SK-N-SH (cell line): ENCODE measurements around the gene IL18RAP. TPM values are rescaled to one million over a fixed set of nuclear protein-coding genes. Genes with fewer than 3 reads are reported as not detected.

ENCODE experiments used
- CTCF ChIA-PET: fragments of 300-600, 350-600 bp; formaldehyde crosslinking; extraction: SDS; loops from one replicate; lab custom pipeline; 2021; lab: Yijun Ruan, JAX
- POLR2A ChIA-PET: fragments of 350-600 bp; sonication (Branson Sonifier 250); formaldehyde crosslinking; extraction: SDS; loops from one replicate; lab custom pipeline; 2020; ENCODE audit warnings: antibody characterized with exemption, inconsistent platforms; lab: Yijun Ruan, JAX
- DNase-seq: peaks from one replicate; pipeline ENCODE4 v3.0.0; 2012
- H2AFZ ChIP-seq: fragments of 200-600 bp; sonication (generic); 2 replicates; pipeline ENCODE4 v1.8.1; 2016; ENCODE audit warnings: antibody characterized with exemption, mild to moderate bottlenecking, low read depth
- H3F3A ChIP-seq: fragments of 200-600 bp; sonication (generic); replicated peaks from 2 replicates; pipeline ENCODE3; 2016; ENCODE audit warnings: antibody characterized with exemption, mild to moderate bottlenecking; ENCODE audit not compliant: insufficient read depth
- H3K27ac ChIP-seq, 2 experiments: fragments of 200-500 bp in 1 of 2; fragments of 200-600 bp in 1 of 2; sonication (Bioruptor generic) in 1 of 2; sonication (generic), shearing (Covaris generic) in 1 of 2; 2 replicates each; pipeline versions ENCODE4 v1.5.1 to v1.6.1; 2014 to 2016; ENCODE audit warnings: low read depth in 2 of 2, inconsistent platforms in 1 of 2, low read length in 1 of 2, mild to moderate bottlenecking in 1 of 2, mixed read lengths in 1 of 2
- H3K27me3 ChIP-seq: fragments of 200-600 bp; sonication (generic), shearing (Covaris generic); 2 replicates; pipeline ENCODE4 v1.6.1; 2016; ENCODE audit warnings: mixed run types; ENCODE audit not compliant: insufficient read depth
- H3K36me3 ChIP-seq, 2 experiments: fragments of 200-500 bp in 1 of 2; fragments of 200-600 bp in 1 of 2; sonication (Bioruptor generic) in 1 of 2; sonication (generic) in 1 of 2; replicated peaks in 1 of 2; 2 replicates each; pipeline versions ENCODE3 to v1.5.1; 2014 to 2016; ENCODE audit warnings: low read length in 1 of 2, mild to moderate bottlenecking in 1 of 2; ENCODE audit not compliant: insufficient read depth in 2 of 2, control insufficient read depth in 1 of 2
- H3K4me1 ChIP-seq, 2 experiments: fragments of 200-500 bp in 1 of 2; fragments of 200-600 bp in 1 of 2; sonication (Bioruptor generic) in 1 of 2; sonication (generic), shearing (Covaris generic) in 1 of 2; 2 replicates each; pipeline versions ENCODE4 v1.5.1 to v1.6.1; 2014 to 2016; ENCODE audit warnings: low read depth in 1 of 2, low read length in 1 of 2, mixed run types in 1 of 2; ENCODE audit not compliant: insufficient read depth in 2 of 2, control insufficient read depth in 1 of 2
- H3K4me2 ChIP-seq: fragments of 200-600 bp; sonication (generic), shearing (Covaris generic); 2 replicates; pipeline ENCODE4 v1.6.1; 2017; ENCODE audit warnings: mixed run types
- H3K4me3 ChIP-seq, 2 experiments: fragments of 200-500 bp in 1 of 2; fragments of 200-600 bp in 1 of 2; sonication (Bioruptor generic) in 1 of 2; sonication (generic), shearing (Covaris generic) in 1 of 2; 2 replicates each; pipeline versions ENCODE4 v1.5.1 to v1.8.1; 2014 to 2016; ENCODE audit warnings: low read depth in 2 of 2, inconsistent platforms in 1 of 2, low read length in 1 of 2, mild to moderate bottlenecking in 1 of 2, mixed read lengths in 1 of 2, moderate library complexity in 1 of 2
- H3K79me2 ChIP-seq: fragments of 200-600 bp; sonication (generic); 2 replicates; pipeline ENCODE4 v1.8.1; 2017; ENCODE audit warnings: mild to moderate bottlenecking; ENCODE audit not compliant: insufficient read depth
- H3K9ac ChIP-seq: fragments of 200-600 bp; sonication (generic); 2 replicates; pipeline ENCODE4 v1.6.1; 2017; ENCODE audit warnings: mixed run types
- H3K9me2 ChIP-seq: fragments of 200-600 bp; sonication (generic); 2 replicates; pipeline ENCODE4 v1.6.1; 2017; ENCODE audit warnings: mixed run types
- H3K9me3 ChIP-seq: fragments of 200-600 bp; sonication (generic); 2 replicates; pipeline ENCODE4 v1.6.1; 2017; ENCODE audit warnings: mixed run types, mild to moderate bottlenecking, moderate library complexity
- H4K20me1 ChIP-seq: fragments of 200-600 bp; sonication (generic); 2 replicates; pipeline ENCODE4 v1.6.1; 2017; ENCODE audit warnings: mild to moderate bottlenecking, mixed run types; ENCODE audit not compliant: insufficient read depth
- CHD2 ChIP-seq: fragments of 150-350 bp; IDR thresholded peaks from 2 replicates; pipeline ENCODE4 v1.6.1; 2018; ENCODE audit warnings: low read length; ENCODE audit not compliant: partially characterized antibody
- EP300 ChIP-seq, 2 experiments: IDR thresholded peaks; 2 replicates each; pipeline versions ENCODE4 v1.4.0 to v1.6.1; 2012; ENCODE audit warnings: borderline replicate concordance in 1 of 2, low read depth in 1 of 2, low read length in 1 of 2
- FOXJ3 ChIP-seq: sonication (generic); formaldehyde crosslinking; IDR thresholded peaks from 2 replicates; pipeline ENCODE4 v1.5.1; 2020; ENCODE audit warnings: mild to moderate bottlenecking, missing genetic modification reagents
- FOXM1 ChIP-seq: IDR thresholded peaks from 2 replicates; pipeline ENCODE4 v1.4.0; 2012; ENCODE audit warnings: low read depth, mild to moderate bottlenecking
- MAX ChIP-seq: IDR thresholded peaks from 2 replicates; pipeline ENCODE4 v1.4.0; 2012; ENCODE audit warnings: low read depth
- MEF2A ChIP-seq: IDR thresholded peaks from 2 replicates; pipeline ENCODE4 v1.4.0; 2012; ENCODE audit warnings: low read depth, borderline replicate concordance
- MXI1 ChIP-seq: IDR thresholded peaks from 2 replicates; pipeline ENCODE4 v1.6.1; 2012; ENCODE audit warnings: mild to moderate bottlenecking, low read depth, low read length, improper control_type of control experiment
- NFIC ChIP-seq: IDR thresholded peaks from 2 replicates; pipeline ENCODE4 v1.4.0; 2012; ENCODE audit warnings: borderline replicate concordance
- RCOR1 ChIP-seq: fragments of 150-350 bp; IDR thresholded peaks from 2 replicates; pipeline ENCODE4 v1.6.1; 2017; ENCODE audit warnings: antibody characterized with exemption, low read length
- SMC3 ChIP-seq: IDR thresholded peaks from 2 replicates; pipeline ENCODE4 v1.6.1; 2012; ENCODE audit warnings: low read depth, low read length, improper control_type of control experiment
- TAF1 ChIP-seq: IDR thresholded peaks from 2 replicates; pipeline ENCODE4 v1.6.1; 2012; ENCODE audit warnings: low read depth, mild to moderate bottlenecking, low read length, moderate library complexity, borderline replicate concordance
- USF2 ChIP-seq: fragments of 150-350 bp; IDR thresholded peaks from 2 replicates; pipeline ENCODE4 v1.6.1; 2017; ENCODE audit warnings: antibody characterized with exemption, low read length, low read depth, borderline replicate concordance
- WGBS: methylation state at CpG from one replicate; pipeline ENCODE4 v1.1.6; 2017; ENCODE audit warnings: low lambda C conversion rate; 5-methylcytosine and 5-hydroxymethylcytosine counted together
- polyA plus RNA-seq, 3 experiments: library from polyadenylated mRNA; depleted of rRNA; stranded (reverse); fragments of >200 nt; gene quantifications; 2 replicates each; pipeline ENCODE4 v1.2.3, GENCODE V29; 2012
- TF ChIP-seq, protein P1 (sequence below): IDR thresholded peaks from 2 replicates; pipeline ENCODE4 v1.6.1; 2012; ENCODE audit warnings: mild to moderate bottlenecking, low read depth, low read length, moderate library complexity
- TF ChIP-seq, protein P2 (sequence below): fragments of 150-350 bp; IDR thresholded peaks from 2 replicates; pipeline ENCODE4 v1.6.1; 2016; ENCODE audit warnings: mild to moderate bottlenecking, low read depth, low read length
- TF ChIP-seq, protein P3 (sequence below): fragments of 200-600 bp; sonication (generic); IDR thresholded peaks from 2 replicates; pipeline ENCODE4 v1.6.1; 2017; ENCODE audit warnings: antibody characterized with exemption, mild to moderate bottlenecking, moderate library complexity

Gene IL18RAP
- polyA plus RNA-seq, 1 of the 3 experiments (the other 2 are of a cell fraction), result not detected

- H2AFZ ChIP-seq, result no peak overlapping the region
- POLR2A ChIA-PET, result no interaction called here
- peaks cover 9% of the 10 kb centered on the region for H3K27me3 ChIP-seq
- H3K4me3 ChIP-seq, result no peak overlapping the region
- no peaks in the 10 kb centered on the region for H4K20me1 ChIP-seq
- no peak overlapping the region for H3K9ac ChIP-seq
- H3K9me3 ChIP-seq, result peaks cover 6% of the 10 kb centered on the region; the same call in 1 of the 2 replicates
- H3K4me2 ChIP-seq, result no peak overlapping the region
- H3K4me1 ChIP-seq, result no peaks in the 10 kb centered on the region
- CTCF ChIA-PET, result interaction anchor here (1.2 to 3.0 kb wide), 2 partner anchors 12 to 45 kb away, joined by 4 to 12 read pairs; partner anchors contain the start of gene SLC9A4
- H3K36me3 ChIP-seq, result no peaks in the 10 kb centered on the region
- H3K79me2 ChIP-seq, result no peaks in the 10 kb centered on the region
- DNase-seq, result no peak
- TF ChIP-seq, protein P1, sequence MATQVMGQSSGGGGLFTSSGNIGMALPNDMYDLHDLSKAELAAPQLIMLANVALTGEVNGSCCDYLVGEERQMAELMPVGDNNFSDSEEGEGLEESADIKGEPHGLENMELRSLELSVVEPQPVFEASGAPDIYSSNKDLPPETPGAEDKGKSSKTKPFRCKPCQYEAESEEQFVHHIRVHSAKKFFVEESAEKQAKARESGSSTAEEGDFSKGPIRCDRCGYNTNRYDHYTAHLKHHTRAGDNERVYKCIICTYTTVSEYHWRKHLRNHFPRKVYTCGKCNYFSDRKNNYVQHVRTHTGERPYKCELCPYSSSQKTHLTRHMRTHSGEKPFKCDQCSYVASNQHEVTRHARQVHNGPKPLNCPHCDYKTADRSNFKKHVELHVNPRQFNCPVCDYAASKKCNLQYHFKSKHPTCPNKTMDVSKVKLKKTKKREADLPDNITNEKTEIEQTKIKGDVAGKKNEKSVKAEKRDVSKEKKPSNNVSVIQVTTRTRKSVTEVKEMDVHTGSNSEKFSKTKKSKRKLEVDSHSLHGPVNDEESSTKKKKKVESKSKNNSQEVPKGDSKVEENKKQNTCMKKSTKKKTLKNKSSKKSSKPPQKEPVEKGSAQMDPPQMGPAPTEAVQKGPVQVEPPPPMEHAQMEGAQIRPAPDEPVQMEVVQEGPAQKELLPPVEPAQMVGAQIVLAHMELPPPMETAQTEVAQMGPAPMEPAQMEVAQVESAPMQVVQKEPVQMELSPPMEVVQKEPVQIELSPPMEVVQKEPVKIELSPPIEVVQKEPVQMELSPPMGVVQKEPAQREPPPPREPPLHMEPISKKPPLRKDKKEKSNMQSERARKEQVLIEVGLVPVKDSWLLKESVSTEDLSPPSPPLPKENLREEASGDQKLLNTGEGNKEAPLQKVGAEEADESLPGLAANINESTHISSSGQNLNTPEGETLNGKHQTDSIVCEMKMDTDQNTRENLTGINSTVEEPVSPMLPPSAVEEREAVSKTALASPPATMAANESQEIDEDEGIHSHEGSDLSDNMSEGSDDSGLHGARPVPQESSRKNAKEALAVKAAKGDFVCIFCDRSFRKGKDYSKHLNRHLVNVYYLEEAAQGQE, result no peak
- TF ChIP-seq FOXM1, result no peak
- no peak for TF ChIP-seq SMC3
- no peak for TF ChIP-seq MEF2A
- TF ChIP-seq, protein P2, sequence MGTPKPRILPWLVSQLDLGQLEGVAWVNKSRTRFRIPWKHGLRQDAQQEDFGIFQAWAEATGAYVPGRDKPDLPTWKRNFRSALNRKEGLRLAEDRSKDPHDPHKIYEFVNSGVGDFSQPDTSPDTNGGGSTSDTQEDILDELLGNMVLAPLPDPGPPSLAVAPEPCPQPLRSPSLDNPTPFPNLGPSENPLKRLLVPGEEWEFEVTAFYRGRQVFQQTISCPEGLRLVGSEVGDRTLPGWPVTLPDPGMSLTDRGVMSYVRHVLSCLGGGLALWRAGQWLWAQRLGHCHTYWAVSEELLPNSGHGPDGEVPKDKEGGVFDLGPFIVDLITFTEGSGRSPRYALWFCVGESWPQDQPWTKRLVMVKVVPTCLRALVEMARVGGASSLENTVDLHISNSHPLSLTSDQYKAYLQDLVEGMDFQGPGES, result no peak
- no peak for TF ChIP-seq RCOR1
- no peak for TF ChIP-seq MAX
- TF ChIP-seq, protein P3, sequence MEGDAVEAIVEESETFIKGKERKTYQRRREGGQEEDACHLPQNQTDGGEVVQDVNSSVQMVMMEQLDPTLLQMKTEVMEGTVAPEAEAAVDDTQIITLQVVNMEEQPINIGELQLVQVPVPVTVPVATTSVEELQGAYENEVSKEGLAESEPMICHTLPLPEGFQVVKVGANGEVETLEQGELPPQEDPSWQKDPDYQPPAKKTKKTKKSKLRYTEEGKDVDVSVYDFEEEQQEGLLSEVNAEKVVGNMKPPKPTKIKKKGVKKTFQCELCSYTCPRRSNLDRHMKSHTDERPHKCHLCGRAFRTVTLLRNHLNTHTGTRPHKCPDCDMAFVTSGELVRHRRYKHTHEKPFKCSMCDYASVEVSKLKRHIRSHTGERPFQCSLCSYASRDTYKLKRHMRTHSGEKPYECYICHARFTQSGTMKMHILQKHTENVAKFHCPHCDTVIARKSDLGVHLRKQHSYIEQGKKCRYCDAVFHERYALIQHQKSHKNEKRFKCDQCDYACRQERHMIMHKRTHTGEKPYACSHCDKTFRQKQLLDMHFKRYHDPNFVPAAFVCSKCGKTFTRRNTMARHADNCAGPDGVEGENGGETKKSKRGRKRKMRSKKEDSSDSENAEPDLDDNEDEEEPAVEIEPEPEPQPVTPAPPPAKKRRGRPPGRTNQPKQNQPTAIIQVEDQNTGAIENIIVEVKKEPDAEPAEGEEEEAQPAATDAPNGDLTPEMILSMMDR, result no peak
- no peak for TF ChIP-seq CHD2
- TF ChIP-seq MXI1, result no peak
- TF ChIP-seq FOXJ3, result no peak
- no peak for TF ChIP-seq EP300 (IDR thresholded peaks at IDR 0.05; ENCODE audit: borderline replicate concordance in 1 of 2, low read depth in 1 of 2, low read length in 1 of 2)
- no peak for TF ChIP-seq NFIC
- no peak for TF ChIP-seq TAF1
- TF ChIP-seq USF2, result no peak
- WGBS, result 3% methylated on average over 1 of the region's 1 CpG
- H3F3A ChIP-seq, result no peaks in the 10 kb centered on the region
- H3K27ac ChIP-seq, result no peak overlapping the region
- H3K9me2 ChIP-seq, result no peaks in the 10 kb centered on the region
Measured at GRCh38 chr2:102460467-102460866, 37.5 kb downstream of the IL18RAP start.
